Measurements from ENCODE around the gene C2orf49. TPM values are rescaled to one million over a fixed set of nuclear protein-coding genes. Genes with fewer than 3 reads are reported as not detected.

C2orf49 gene
- total RNA-seq, 1 donor from 2014 or later: 15.3 TPM

- H3K27me3 Mint-ChIP-seq (ENCODE audit: low read depth): no peaks in the 10 kb centered on the region
- no peak for TF ChIP-seq CTCF (IDR thresholded peaks at IDR 0.05)
These were observed 46.3 kb downstream of the C2orf49 start for GRCh38 chr2:105383432-105384166.

GRCh38 chr2:105384216-105384615 lies 46.9 kb downstream of the C2orf49 start:
- TF ChIP-seq CTCF (IDR thresholded peaks at IDR 0.05): no peak
- Mint-ChIP-seq H3K4me3 (ENCODE audit: unreplicated experiment) (no peak overlapping the region), H3K4me1 (ENCODE audit: low read depth) (peaks cover 57% of the 10 kb centered on the region), H3K27ac (ENCODE audit: unreplicated experiment) (no peak overlapping the region), H3K27me3 (ENCODE audit: low read depth) (no peaks in the 10 kb centered on the region), H3K36me3 (ENCODE audit: low read depth) (peaks cover 48% of the 10 kb centered on the region), H3K9me3 (ENCODE audit: low read depth) (peaks cover 4% of the 10 kb centered on the region)
- peak; percentile 8 for DNase-seq (ENCODE audit: low spot score)

More at GRCh38 chr2:105383432-105384166, 46.3 kb downstream of the C2orf49 start:
- peaks cover 4% of the 10 kb centered on the region for H3K9me3 Mint-ChIP-seq (ENCODE audit: low read depth)
- no peak overlapping the region for H3K27ac Mint-ChIP-seq (ENCODE audit: unreplicated experiment)
- peaks cover 56% of the 10 kb centered on the region for H3K4me1 Mint-ChIP-seq (ENCODE audit: low read depth)
- no peak overlapping the region for H3K4me3 Mint-ChIP-seq (ENCODE audit: unreplicated experiment)
- DNase-seq (ENCODE audit: low spot score): no peak
- peaks cover 48% of the 10 kb centered on the region for H3K36me3 Mint-ChIP-seq (ENCODE audit: low read depth)

GRCh38 chr2:105384861-105385260 lies 47.5 kb downstream of the C2orf49 start:
- H3K27ac Mint-ChIP-seq (ENCODE audit: unreplicated experiment): no peak overlapping the region
- peaks cover 48% of the 10 kb centered on the region for H3K36me3 Mint-ChIP-seq (ENCODE audit: low read depth)
- no peak overlapping the region for H3K4me3 Mint-ChIP-seq (ENCODE audit: unreplicated experiment)
- H3K9me3 Mint-ChIP-seq (ENCODE audit: low read depth): peaks cover 4% of the 10 kb centered on the region
- no peaks in the 10 kb centered on the region for H3K27me3 Mint-ChIP-seq (ENCODE audit: low read depth)
- DNase-seq (ENCODE audit: low spot score): peak; percentile 37
- H3K4me1 Mint-ChIP-seq (ENCODE audit: low read depth): peaks cover 57% of the 10 kb centered on the region
- TF ChIP-seq CTCF (IDR thresholded peaks at IDR 0.05): no peak

- no peaks in the 10 kb centered on the region for H3K27me3 Mint-ChIP-seq (ENCODE audit: low read depth)
These were observed 48.6 kb downstream of the C2orf49 start for GRCh38 chr2:105385731-105386540.

More at GRCh38 chr2:105385731-105386540, 48.6 kb downstream of the C2orf49 start:
- Mint-ChIP-seq H3K4me1 (ENCODE audit: low read depth) (peaks cover 57% of the 10 kb centered on the region), H3K36me3 (ENCODE audit: low read depth) (peaks cover 45% of the 10 kb centered on the region), H3K27ac (ENCODE audit: unreplicated experiment) (no peak overlapping the region), H3K4me3 (ENCODE audit: unreplicated experiment) (no peak overlapping the region), H3K9me3 (ENCODE audit: low read depth) (peaks cover 4% of the 10 kb centered on the region)
- DNase-seq (ENCODE audit: low spot score): peak; percentile 76
- no peak for TF ChIP-seq CTCF (IDR thresholded peaks at IDR 0.05)
